ENCODE measurements around the gene USH2A. TPM values are rescaled to one million over a fixed set of nuclear protein-coding genes. Genes with fewer than 3 reads are reported as not detected.

Gene USH2A
- total RNA-seq, 4 donors from 2014 or later = under 0.01 TPM; not detected in 3

GRCh38 chr1:215860833-215861232, 562.4 kb downstream of the USH2A start:
- intact Hi-C loops (cut with DNase I; ENCODE audit: low total_unique reads) = no loop called here
- H3K36me3 ChIP-seq = no peaks in the 10 kb centered on the region
- DNase-seq = no peak
- 80 to 86% methylated on average over 2 to 3 of the region's 3 CpGs for WGBS, 2 donors (ENCODE audit: low coverage in 1 of 2)
- no peaks in the 10 kb centered on the region for H3K4me1 ChIP-seq
- no peak overlapping the region for H3K27ac ChIP-seq
- no peaks in the 10 kb centered on the region for H3K27me3 ChIP-seq
- no peaks in the 10 kb centered on the region for H3K9me3 ChIP-seq
- no peak for TF ChIP-seq EP300 (IDR thresholded peaks at IDR 0.05; ENCODE audit: low read depth)
- no peak for TF ChIP-seq POLR2A (IDR thresholded peaks at IDR 0.05)
- TF ChIP-seq, protein P1, sequence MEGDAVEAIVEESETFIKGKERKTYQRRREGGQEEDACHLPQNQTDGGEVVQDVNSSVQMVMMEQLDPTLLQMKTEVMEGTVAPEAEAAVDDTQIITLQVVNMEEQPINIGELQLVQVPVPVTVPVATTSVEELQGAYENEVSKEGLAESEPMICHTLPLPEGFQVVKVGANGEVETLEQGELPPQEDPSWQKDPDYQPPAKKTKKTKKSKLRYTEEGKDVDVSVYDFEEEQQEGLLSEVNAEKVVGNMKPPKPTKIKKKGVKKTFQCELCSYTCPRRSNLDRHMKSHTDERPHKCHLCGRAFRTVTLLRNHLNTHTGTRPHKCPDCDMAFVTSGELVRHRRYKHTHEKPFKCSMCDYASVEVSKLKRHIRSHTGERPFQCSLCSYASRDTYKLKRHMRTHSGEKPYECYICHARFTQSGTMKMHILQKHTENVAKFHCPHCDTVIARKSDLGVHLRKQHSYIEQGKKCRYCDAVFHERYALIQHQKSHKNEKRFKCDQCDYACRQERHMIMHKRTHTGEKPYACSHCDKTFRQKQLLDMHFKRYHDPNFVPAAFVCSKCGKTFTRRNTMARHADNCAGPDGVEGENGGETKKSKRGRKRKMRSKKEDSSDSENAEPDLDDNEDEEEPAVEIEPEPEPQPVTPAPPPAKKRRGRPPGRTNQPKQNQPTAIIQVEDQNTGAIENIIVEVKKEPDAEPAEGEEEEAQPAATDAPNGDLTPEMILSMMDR (IDR thresholded peaks at IDR 0.05) = no peak
- no peak for TF ChIP-seq POLR2AphosphoS5 (IDR thresholded peaks at IDR 0.05)
- no peak overlapping the region for H3K4me3 ChIP-seq
- in situ Hi-C loops (cut with MboI; ENCODE audit: low pct_ligation_motif_present in 1 of 4, low pct_unique_long_range_greater_than_20kb in 1 of 4, low sequenced_read_pairs in 3 of 4) = no loop called here

DNA sequence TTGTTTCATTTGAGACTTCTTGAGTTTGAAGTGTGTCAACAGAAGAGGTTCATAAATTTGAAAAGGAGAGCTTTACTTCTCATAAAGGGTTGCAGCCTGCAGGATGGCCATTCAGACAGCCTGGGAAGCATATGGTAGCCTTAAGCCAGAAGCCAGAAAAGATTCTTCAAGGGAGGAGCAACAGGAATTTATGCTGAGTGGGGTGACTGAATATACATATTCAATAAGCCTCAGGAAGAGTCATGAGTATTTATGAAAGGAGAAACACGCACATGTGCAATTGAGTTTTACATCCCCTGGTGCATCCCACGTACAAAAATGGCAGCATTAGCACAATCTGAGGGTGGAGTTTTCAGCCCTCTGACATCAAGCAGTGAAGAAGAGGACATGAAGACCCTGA, 565.9 kb downstream of the USH2A start:
- Histone ChIP-seq H3K4me1 (no peaks in the 10 kb centered on the region), H3K36me3 (no peaks in the 10 kb centered on the region), H3K4me3 (no peak overlapping the region), H3K9me3 (no peaks in the 10 kb centered on the region), H3K27ac (no peak overlapping the region), H3K27me3 (no peaks in the 10 kb centered on the region)
- DNase-seq = no peak
- 45 to 67% methylated on average over 1 to 2 of the region's 2 CpGs for WGBS, 2 donors (ENCODE audit: low coverage in 1 of 2)
- in situ Hi-C loops (cut with MboI; ENCODE audit: low pct_ligation_motif_present in 1 of 4, low pct_unique_long_range_greater_than_20kb in 1 of 4, low sequenced_read_pairs in 3 of 4) = no loop called here
- intact Hi-C loops (cut with DNase I; ENCODE audit: low total_unique reads) = no loop called here
- no peak for TF ChIP-seq POLR2AphosphoS5 (IDR thresholded peaks at IDR 0.05)
- TF ChIP-seq, protein P1 (IDR thresholded peaks at IDR 0.05) = no peak
- no peak for TF ChIP-seq EP300 (IDR thresholded peaks at IDR 0.05; ENCODE audit: low read depth)
- TF ChIP-seq POLR2A (IDR thresholded peaks at IDR 0.05) = no peak

DNA sequence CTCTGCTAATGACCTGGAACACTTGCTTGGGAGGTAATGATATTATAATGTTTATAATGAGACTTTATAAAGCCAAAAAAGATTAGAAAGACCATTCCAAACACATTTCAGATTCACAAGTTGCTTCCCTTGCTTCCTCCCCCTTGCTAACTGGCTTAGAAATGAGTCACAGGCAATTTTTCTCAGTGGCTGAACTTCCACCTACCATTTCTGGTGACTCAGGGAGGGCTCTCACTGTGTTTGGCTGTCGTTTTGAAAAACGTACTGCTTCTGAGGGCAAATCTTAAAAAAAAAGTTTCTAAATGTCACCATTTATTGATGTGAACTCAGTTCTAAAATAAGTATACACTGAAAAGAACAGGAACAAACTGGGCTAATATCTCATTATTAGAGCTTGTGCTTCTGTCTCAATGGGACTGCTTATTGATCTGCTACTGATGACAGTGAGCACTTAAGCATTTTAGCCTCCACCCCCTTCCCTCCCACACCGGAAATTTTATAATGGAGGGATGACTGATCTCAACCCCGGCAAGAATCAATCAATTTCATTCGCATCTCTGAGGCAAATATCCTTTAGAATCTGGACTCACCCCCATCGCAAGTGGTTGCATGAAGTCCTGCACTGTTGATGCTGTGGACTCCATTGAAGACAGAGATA, 577.9 kb downstream of the USH2A start:
- Histone ChIP-seq H3K9me3 (peaks cover 0 to 7% of the 10 kb centered on the region in 2 donors), H3K4me1 (no peaks in the 10 kb centered on the region), H3K27ac (no peak overlapping the region), H3K27me3 (no peaks in the 10 kb centered on the region), H3K36me3 (no peaks in the 10 kb centered on the region), H3K4me3 (no peak overlapping the region)
- intact Hi-C loops (cut with DNase I; ENCODE audit: low total_unique reads) (no loop called here), in situ Hi-C loops (cut with MboI; ENCODE audit: low pct_ligation_motif_present in 1 of 4, low pct_unique_long_range_greater_than_20kb in 1 of 4, low sequenced_read_pairs in 3 of 4) (no loop called here)
- WGBS, 2 donors (ENCODE audit: low coverage in 1 of 2) = 71 to 74% methylated on average over 6 of the region's 6 CpGs
- TF ChIP-seq EP300 (IDR thresholded peaks at IDR 0.05; ENCODE audit: low read depth) (no peak), POLR2A (IDR thresholded peaks at IDR 0.05) (no peak), POLR2AphosphoS5 (IDR thresholded peaks at IDR 0.05) (no peak)
- TF ChIP-seq, protein P1 (IDR thresholded peaks at IDR 0.05) = no peak
- DNase-seq = no peak

DNA sequence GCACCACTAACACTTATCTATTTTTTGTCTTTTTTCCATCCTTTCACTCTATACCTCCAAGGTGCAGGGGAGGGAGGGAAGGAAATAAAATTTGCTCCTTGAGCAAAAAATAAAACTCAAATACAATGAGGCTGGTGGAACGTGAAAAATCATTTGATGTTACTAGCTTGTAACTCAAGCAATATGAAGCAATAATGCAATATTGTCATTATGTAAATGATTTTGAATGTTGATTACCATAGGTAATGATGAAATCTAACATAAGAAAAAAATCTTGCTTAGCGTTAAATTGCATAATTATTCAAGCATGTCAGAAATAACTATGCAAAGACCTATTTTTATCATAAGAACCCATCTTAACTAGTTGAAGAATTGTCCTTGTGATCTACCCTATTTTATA, 578.5 kb downstream of the USH2A start:
- no peak for DNase-seq
- WGBS, 2 donors (ENCODE audit: low coverage in 1 of 2) = 72% methylated on average over 2 of the region's 2 CpGs
- H3K4me3 ChIP-seq = no peak overlapping the region
- H3K36me3 ChIP-seq = no peaks in the 10 kb centered on the region
- TF ChIP-seq EP300 (IDR thresholded peaks at IDR 0.05; ENCODE audit: low read depth) (no peak), POLR2A (IDR thresholded peaks at IDR 0.05) (no peak), POLR2AphosphoS5 (IDR thresholded peaks at IDR 0.05) (no peak)
- TF ChIP-seq, protein P1 (IDR thresholded peaks at IDR 0.05) = no peak
- intact Hi-C loops (cut with DNase I; ENCODE audit: low total_unique reads) (no loop called here), in situ Hi-C loops (cut with MboI; ENCODE audit: low pct_ligation_motif_present in 1 of 4, low pct_unique_long_range_greater_than_20kb in 1 of 4, low sequenced_read_pairs in 3 of 4) (no loop called here)
- no peaks in the 10 kb centered on the region for H3K4me1 ChIP-seq
- peaks cover 0 to 7% of the 10 kb centered on the region in 2 donors for H3K9me3 ChIP-seq
- H3K27me3 ChIP-seq = no peaks in the 10 kb centered on the region
- no peak overlapping the region for H3K27ac ChIP-seq

Data from transverse colon (tissue), 4 donors.